Uterus (tissue), 2 donors: ENCODE data around the gene AGBL1.

ENCODE experiments used
- POLR2A ChIP-seq, 2 donors: fragments of 450-650 bp; IDR thresholded peaks; one replicate each; pipeline ENCODE4 v1.6.1; 2016; ENCODE audit warnings: antibody characterized with exemption in 2 of 2, mild to moderate bottlenecking in 1 of 2, moderate library complexity in 1 of 2
- TF ChIP-seq, protein P1 (sequence below), 4 experiments: fragments of 200-600 bp in 2 of 4; fragments of 450-650 bp in 2 of 4; sonication (generic) in 2 of 4; IDR thresholded peaks; one replicate each; pipeline ENCODE4 v1.5.1; 2016 to 2019; ENCODE audit warnings: antibody characterized with exemption in 4 of 4, mild to moderate bottlenecking in 2 of 4, moderate library complexity in 1 of 4

DNA sequence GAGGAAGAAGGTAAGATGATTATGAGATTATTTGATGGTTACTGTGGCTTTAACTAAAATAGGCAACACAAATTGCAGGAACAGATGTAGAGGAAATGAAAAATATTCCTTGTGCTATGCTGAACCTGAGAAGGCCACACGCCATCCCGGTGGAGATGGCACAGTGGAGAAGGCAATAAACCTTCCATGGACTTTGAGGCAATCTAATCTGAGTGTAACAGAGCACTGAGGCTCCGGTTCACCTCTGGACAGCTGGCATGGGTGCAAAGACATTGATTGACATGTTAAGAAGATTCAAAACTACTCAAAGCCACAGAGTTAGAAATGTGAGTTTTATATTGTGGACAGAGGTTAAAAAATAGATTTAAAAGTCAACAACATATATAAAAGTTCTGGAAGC is 535.7 kb downstream of the AGBL1 start:
- no peak for TF ChIP-seq POLR2A (IDR thresholded peaks at IDR 0.05)
- TF ChIP-seq, protein P1, sequence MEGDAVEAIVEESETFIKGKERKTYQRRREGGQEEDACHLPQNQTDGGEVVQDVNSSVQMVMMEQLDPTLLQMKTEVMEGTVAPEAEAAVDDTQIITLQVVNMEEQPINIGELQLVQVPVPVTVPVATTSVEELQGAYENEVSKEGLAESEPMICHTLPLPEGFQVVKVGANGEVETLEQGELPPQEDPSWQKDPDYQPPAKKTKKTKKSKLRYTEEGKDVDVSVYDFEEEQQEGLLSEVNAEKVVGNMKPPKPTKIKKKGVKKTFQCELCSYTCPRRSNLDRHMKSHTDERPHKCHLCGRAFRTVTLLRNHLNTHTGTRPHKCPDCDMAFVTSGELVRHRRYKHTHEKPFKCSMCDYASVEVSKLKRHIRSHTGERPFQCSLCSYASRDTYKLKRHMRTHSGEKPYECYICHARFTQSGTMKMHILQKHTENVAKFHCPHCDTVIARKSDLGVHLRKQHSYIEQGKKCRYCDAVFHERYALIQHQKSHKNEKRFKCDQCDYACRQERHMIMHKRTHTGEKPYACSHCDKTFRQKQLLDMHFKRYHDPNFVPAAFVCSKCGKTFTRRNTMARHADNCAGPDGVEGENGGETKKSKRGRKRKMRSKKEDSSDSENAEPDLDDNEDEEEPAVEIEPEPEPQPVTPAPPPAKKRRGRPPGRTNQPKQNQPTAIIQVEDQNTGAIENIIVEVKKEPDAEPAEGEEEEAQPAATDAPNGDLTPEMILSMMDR (IDR thresholded peaks at IDR 0.05), result no peak
